Stimulated activated CD4-positive, alpha-beta T cell treated with anti-CD3 and anti-CD28 coated beads, TNF-alpha, amount 100 ng/mL, for 48 hours (primary cell): ENCODE measurements around the gene ARHGEF37.
"Not testable (repeated sequence)": the region's sequence is repeated elsewhere in the genome, so short reads cannot be mapped to it uniquely, and the experiment has no call there.

Source experiments
- DNase-seq, 3 donors: peaks; one replicate each; pipeline ENCODE4 v3.0.0-alpha.2; 2020; ENCODE audit warnings: low read depth in 3 of 3

Gene ARHGEF37

DNA sequence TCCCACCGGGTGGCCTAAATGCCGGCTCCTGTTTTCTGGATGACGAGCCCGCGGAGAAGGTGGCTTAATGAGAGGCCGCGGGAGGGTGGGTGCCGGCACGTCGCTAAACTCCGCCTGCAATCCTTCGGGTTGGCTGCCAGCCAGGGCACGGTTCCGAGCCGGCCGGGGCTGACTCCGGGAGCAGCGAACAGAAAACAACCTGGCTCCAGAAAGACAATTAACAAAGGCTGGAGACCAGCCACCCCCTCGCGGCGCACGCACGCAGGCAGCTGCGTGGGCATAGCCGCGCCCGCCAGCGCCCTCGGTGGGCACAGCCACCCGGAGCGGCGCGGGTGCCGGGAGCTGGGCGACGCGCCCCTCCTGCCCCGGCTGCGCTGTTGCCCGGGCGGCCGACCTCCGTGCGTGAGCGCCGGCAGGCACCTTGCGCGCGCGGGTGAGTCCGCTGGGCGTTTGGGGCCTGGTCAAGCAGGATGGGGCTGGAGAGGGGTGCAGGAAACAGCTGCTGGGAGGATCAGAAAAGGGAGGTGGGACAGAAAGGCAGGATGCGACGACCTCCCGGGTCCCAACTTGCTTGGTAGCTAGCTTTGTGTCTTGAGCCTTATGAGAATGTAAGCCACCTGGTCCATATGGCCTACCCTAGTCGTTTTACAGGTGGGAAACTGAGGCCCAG is at the start of gene ARHGEF37:
Gene ARHGEF37 (plus strand): TSS at position 307 of the 670 bp plus-strand sequence. CDS start 16,272 bp downstream, outside the sequence.
- peak in 2 of 3 donors; percentile 24 to 27 for DNase-seq

GRCh38 chr5:149532413-149532812 is 48.9 kb upstream of the ARHGEF37 start:
- DNase-seq = no peak

DNA sequence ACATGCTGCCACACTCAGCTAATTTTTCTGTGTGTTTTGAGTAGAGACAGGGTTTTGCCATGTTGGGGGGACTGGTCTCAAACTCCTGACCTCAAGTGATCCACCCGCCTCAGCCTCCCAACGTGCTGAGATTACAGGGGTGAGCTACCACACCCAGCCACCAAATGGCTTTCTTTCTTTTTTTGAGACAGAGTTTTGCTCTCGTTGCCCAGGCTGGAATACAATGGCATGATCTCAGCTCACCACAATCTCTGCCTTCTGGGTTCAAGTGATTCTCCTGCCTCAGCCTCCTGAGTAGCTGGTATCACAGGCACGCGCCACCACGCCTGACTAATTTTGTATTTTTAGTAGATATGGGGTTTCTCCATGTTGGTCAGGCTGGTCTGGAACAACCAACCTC is 45.5 kb upstream of the ARHGEF37 start:
- not testable (repeated sequence) for DNase-seq

DNA sequence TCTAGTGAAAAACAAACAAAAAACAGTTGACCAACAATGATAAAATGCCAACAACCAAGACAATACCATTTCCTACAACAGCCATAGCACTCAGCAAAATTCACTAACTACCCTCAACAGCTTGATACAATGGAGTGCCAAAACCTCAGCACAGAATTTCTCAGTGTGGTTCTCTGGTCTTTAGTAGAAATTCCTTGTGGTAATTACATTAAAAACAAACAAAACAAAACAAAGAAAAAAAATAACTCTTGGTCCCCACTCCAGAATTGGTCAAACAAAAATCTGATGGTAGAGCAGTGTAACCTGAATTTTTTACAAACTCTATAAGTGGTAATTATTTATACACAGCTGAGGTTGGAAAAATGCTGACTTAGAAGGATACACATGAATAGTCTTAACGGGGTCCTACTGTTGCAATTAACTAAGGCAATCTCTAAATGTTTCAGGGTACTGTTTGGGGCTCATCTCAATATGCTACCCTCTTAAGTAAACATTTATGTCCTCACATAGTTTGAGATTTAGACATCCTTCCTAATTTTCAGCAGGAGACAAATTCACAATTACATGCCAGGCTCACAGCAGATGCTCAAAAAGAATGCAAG is 43.8 kb upstream of the ARHGEF37 start:
- no peak for DNase-seq

GRCh38 chr5:149540089-149540488 is 41.2 kb upstream of the ARHGEF37 start:
- DNase-seq = no peak

GRCh38 chr5:149541893-149542292 is 39.4 kb upstream of the ARHGEF37 start:
- DNase-seq = no peak

DNA sequence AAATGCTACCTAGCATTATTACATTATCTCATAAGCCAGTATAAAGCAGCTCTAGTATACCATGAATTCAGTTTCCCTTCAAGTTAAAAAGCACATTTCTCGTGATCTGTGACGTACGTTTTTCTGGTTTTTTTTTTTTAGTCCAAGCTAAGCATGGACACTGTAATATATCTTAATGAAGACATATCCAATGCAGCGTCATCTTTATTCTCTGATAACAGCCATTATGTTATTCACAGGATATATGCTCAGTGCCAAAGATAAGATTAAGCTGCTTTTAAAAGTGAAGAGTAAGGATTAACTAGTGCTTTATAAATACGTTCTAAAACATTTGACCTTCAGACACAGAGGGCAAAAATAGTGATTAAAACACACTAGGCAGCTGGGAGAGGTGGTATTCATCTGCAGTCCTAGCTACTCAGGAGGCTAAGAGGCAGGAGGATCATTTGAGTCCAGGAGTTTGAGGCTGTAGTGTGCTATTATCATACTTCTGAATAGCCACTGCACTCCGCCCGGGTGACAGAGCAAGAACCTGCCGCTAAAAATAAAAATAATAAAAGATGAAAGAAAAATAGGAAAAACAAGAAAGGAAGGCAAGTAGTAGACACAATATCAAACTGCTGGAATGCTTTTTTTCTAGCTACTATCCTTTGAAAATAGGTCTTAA is 37.8 kb upstream of the ARHGEF37 start:
- no peak for DNase-seq

GRCh38 chr5:149544028-149544420 is 37.3 kb upstream of the ARHGEF37 start:
- no peak for DNase-seq

- no peak for DNase-seq
Measured at GRCh38 chr5:149545327-149545726, 36.0 kb upstream of the ARHGEF37 start.

DNA sequence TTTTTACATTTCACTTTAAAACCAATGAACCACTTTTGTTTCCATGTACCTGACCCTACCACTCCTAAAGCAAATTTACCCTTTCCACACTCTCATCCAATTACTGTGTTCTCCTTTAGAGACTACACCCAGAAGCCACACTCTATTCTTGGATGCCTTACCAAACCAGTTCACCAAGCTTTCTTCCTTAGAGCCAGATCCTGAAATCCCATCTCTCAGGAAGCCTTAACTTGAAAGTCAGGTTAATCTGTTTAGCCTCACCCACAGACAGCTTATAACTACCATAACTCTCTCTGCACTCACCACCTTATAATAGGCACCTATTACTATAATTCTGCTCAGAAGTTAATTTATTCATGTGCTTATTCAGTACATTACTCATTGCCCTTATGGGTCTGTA is 34.3 kb upstream of the ARHGEF37 start:
- DNase-seq = no peak

DNA sequence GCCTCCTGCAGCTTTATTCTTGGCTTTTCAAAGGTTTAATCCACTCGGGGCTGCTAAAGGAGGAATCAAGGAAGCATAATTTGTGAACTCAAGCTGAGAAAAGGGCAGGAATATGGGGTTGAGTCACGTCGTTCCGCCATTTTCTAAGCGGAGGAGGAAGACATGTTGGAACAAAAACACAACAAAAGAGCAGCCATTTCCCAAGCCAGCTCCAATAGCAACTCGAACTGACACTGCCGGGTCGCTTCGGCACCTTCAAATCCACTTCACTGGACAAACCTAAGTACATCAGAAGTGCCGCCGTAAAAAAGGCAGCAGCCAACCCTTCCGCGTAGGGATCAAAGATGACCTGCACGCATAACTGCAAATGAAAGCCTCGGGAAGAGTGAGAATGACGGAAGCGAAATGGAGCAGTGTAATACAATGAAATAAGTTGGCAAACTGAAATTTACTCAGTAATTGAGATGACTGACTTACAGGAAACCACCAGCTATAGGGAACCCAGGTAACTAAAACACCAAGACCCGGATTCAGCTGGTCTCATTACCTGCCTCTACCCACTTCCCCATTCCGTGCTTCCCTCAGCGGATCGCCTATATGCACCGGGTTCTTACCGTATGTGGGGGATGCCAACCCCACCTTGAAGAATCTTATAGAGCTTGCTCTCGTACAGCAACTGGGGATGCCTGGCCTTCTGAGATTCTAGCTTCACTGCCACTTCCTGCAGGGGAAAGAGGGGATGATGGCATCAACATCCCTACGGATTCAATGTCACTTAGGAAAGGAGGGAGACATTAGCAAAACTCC is 31.6 kb upstream of the ARHGEF37 start:
- peak in 1 of 3 donors; percentile 33 for DNase-seq

DNA sequence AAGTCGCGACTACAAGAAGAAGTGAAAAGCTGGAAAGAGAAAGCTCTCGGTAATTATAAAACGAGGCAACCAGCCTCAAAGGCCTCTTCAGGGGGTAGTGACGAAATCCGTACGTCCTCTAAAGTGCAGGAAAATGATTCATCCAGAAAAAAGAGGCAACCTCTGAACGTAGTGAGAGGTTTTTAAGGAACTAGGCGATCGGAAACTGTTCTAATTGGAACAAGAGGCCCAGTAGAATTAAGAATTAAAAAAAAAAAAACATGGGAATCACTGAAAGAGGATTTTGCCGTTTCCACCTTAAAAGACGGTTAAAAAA is 31.1 kb upstream of the ARHGEF37 start:
- DNase-seq = no peak

- DNase-seq = no peak
Measured at GRCh38 chr5:149550594-149551226, 30.6 kb upstream of the ARHGEF37 start.

DNA sequence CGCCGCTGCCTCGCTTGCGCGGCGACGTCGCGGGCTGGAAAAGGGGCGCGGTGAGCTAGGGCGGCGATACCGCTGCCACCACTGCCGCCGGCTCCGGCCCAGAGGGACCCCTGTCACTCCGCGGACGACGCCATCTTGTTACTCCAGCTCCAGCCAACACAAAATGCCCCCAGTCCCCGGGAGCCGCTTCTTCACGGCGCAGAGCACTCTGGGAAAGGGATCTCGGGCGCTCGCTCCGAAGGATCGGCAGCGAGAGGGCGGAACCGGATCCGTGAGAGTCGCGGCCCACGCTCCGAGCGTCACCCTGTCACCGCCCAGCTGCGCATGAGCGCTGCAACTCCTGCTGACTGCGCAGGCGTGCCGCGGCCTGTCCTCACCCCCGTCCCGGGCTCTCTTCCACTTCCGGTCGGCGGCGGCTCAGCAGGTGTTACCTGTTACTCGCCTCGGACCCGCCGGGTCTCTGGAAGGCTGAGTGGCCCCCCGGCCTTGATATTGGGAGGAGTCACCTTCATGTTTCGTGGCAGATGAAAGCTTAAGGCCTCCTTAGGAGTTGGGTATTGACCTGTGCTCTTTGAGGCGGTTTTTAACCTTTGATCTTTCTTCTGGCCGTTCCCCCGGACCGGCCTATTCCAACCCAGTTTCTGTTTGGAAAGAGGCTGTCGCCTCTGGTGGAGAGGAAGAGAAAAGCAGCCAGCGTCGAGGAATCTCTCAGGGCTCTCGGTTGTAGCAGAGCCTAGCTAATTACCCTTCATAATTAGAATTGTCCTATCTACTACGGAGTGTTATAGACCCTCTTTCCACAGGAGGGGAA is 29.9 kb upstream of the ARHGEF37 start, which contains the start of gene CSNK1A1:
Gene CSNK1A1 (minus strand): TSS at position 213 of the 811 bp plus-strand sequence. CDS start 475 bp downstream, outside the sequence.
- peak; percentile 97 to 98 (median 98) for DNase-seq

- DNase-seq = no peak
Measured at GRCh38 chr5:149552038-149552494, 29.2 kb upstream of the ARHGEF37 start.

- DNase-seq = no peak
Measured at GRCh38 chr5:149552553-149553160, 28.6 kb upstream of the ARHGEF37 start.

DNA sequence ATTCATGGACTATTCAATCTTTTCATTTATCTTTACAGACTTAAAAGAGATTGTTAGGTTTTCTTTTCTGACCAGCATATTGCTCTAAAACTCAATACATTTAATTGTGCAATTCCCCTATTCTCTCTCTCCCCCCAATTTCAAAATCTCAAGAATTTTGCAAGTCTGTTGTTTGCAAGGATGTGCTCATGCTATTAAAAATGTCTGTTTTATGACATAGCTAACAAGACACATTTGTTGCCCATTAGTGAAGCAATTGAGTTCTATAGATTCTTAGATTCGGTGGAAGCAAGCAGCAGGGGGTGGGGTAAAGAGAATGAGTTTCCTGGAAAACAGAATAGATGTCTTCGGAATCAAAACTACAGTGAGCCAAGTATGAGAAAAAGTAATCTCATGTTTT is 21.6 kb upstream of the ARHGEF37 start:
- no peak for DNase-seq

DNA sequence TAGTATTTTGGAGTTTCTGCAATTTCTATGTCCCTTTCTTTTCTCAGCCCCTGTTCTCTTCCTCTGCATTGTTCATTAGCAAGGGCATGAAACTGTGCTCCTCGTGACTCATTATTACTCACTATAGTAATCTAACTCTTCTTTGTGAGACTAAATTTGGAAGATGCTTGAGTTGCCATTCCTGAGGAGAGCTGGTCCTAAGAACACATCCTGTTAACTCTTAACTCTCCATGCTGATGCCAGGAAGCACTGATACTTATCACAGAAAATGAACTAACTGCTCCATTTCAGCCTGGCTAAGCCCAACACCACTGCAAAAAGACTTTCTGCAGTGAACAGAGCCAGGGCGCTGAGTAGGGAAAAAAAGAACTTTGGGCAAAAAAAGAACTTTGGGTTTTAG is 19.4 kb upstream of the ARHGEF37 start:
- DNase-seq = no peak

DNA sequence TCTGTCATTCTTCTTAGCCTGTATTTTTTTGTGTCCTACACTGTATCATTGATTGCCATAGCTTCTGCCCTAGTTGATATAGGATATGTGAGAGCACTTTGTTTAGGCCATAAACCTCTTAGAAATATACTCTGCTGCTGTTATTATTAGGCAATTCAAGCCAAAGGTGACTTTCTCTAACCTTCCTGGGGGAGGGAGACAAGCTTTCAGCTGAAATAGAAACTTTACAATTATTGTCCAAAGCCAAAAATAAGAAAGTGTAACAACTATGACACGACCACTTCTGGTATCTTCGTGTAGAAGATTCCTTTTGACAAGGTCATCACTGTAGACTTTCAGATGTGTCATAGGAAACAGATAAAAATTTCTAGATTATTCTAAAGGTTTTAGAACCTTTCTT is 17.8 kb upstream of the ARHGEF37 start:
- no peak for DNase-seq

DNA sequence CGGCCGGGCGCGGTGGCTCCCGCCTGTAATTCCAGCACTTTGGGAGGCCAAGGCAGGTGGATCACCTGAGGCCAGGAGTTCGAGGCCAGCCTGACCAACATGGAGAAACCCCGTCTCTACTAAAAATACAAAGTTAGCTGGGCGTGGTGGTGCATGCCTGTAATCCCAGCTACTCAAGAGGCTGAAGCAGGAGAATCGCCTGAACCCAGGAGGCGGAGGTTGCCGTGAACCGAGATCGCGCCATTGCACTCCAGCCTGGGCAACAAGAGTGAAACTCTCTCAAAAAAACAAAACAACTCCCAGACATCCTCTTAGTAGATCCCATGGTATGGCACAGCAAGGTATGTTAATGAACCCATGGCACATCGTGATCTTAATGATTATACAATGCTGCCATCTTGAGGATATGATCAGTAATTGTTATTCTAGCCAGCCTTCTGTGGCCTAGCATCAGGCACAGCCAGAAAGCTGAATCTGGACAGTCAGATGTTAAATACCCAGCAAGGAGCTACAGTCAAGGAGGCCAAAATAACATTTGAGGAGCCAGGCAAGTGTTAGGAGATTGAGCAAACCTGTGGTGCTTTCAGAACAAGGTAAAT is 16.7 kb upstream of the ARHGEF37 start:
- not testable (repeated sequence) for DNase-seq
